ENCODE results near the gene TRPC4. TPM values are rescaled to one million over a fixed set of nuclear protein-coding genes. Genes with fewer than 3 reads are reported as not detected.

TRPC4 gene
- total RNA-seq, 1 donor from 2014 or later, result 8.1 TPM

DNA sequence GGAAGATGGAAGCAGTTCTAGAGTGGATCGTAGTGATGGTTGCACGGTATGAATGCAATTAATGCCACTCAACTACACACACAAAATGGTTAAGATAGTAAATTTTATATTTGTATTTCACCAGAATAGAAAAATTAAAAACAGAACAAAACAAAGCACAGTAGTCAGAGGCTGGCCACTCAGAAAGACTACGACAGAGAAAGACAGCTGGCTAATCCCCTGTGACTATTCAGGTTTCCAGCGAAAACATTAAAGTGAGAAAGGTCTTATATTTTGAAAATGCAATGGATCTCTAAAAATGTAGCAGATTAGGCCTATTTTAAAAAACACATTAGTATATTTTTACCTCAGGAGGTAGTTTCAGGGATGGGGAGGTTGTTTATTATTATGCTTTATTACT is 139.7 kb downstream of the TRPC4 start:
- H3K27me3 ChIP-seq, result no peaks in the 10 kb centered on the region
- intact Hi-C loops (cut with DNase I), result no loop called here
- no peaks in the 10 kb centered on the region for H3K36me3 ChIP-seq
- H3K27ac ChIP-seq, result no peak overlapping the region
- H3K4me3 ChIP-seq, result no peak overlapping the region
- no peaks in the 10 kb centered on the region for H3K4me1 ChIP-seq
- no peaks in the 10 kb centered on the region for H3K9me3 ChIP-seq
- TF ChIP-seq, protein P1, sequence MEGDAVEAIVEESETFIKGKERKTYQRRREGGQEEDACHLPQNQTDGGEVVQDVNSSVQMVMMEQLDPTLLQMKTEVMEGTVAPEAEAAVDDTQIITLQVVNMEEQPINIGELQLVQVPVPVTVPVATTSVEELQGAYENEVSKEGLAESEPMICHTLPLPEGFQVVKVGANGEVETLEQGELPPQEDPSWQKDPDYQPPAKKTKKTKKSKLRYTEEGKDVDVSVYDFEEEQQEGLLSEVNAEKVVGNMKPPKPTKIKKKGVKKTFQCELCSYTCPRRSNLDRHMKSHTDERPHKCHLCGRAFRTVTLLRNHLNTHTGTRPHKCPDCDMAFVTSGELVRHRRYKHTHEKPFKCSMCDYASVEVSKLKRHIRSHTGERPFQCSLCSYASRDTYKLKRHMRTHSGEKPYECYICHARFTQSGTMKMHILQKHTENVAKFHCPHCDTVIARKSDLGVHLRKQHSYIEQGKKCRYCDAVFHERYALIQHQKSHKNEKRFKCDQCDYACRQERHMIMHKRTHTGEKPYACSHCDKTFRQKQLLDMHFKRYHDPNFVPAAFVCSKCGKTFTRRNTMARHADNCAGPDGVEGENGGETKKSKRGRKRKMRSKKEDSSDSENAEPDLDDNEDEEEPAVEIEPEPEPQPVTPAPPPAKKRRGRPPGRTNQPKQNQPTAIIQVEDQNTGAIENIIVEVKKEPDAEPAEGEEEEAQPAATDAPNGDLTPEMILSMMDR (IDR thresholded peaks at IDR 0.05), result no peak
- DNase-seq (ENCODE audit: low spot score in 2 of 2), result no peak

DNA sequence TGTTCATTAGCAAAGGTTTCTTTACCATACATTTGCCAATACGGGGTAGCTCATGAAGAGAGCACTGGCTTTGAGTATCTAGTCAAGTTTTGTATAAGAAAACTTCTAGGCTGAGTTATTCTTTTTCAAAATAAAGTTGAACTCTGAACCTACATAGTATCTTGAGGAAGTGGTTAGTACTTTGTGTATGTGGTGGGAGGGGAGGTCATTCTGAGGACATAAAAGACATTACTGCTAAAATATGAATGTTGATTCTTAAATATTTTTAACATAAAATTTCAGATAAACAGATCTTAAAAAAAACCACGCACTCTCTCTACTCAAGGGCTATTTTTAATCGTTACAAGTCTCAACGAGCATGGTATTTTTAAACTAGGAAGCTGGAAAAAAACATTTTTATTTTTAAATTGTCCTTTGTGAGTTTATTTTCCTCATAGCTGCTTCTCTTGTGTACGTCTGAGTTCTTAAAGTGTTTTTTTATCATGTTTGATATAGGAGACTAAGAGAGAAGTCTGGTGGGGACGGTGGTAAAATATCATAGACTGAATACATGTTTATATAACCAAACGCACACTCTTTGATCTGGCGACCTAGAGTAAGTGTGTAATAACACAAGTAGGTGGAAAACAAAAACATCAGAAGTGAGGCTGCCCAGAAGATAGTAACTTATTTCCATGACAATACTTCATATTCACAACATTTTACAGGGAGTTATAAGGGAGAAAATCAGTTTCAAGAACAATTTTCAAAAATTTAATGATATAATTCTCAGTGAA is 153.0 kb downstream of the TRPC4 start:
- H3K4me3 ChIP-seq, result no peak overlapping the region
- intact Hi-C loops (cut with DNase I), result no loop called here
- no peaks in the 10 kb centered on the region for H3K27me3 ChIP-seq
- no peaks in the 10 kb centered on the region for H3K9me3 ChIP-seq
- H3K36me3 ChIP-seq, result no peaks in the 10 kb centered on the region
- TF ChIP-seq, protein P1 (IDR thresholded peaks at IDR 0.05), result no peak
- no peaks in the 10 kb centered on the region for H3K4me1 ChIP-seq
- peak overlapping the region; percentile 48 to 52 for H3K27ac ChIP-seq
- DNase-seq (ENCODE audit: low spot score in 2 of 2), result no peak

DNA sequence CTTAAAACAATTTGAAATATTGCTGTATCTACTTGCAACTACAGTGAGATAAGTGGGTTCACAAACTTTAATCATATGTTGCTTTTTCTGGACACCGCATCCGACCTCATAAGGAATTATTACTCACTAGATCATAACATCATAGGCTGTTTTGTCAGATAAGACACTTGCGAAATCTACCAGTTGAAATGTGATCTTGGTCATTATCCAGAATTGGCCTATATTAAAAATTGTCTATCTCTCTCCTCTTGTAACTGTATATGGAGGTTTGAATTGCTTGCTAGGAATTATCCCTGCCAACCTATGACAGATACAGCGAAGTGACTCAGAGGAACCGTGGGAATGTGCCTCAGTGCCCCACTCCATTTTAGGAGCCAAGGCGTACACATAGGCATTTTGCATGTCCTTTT is 154.0 kb downstream of the TRPC4 start:
- intact Hi-C loops (cut with DNase I), result no loop called here
- no peaks in the 10 kb centered on the region for H3K9me3 ChIP-seq
- no peak overlapping the region for H3K4me3 ChIP-seq
- TF ChIP-seq, protein P1 (IDR thresholded peaks at IDR 0.05), result no peak
- H3K27me3 ChIP-seq, result no peaks in the 10 kb centered on the region
- DNase-seq (ENCODE audit: low spot score in 2 of 2), result peak in 1 of 2 donors; percentile 66
- no peaks in the 10 kb centered on the region for H3K36me3 ChIP-seq
- H3K4me1 ChIP-seq, result no peaks in the 10 kb centered on the region
- H3K27ac ChIP-seq, result peak overlapping the region in 1 of 2 donors; percentile 48

DNA sequence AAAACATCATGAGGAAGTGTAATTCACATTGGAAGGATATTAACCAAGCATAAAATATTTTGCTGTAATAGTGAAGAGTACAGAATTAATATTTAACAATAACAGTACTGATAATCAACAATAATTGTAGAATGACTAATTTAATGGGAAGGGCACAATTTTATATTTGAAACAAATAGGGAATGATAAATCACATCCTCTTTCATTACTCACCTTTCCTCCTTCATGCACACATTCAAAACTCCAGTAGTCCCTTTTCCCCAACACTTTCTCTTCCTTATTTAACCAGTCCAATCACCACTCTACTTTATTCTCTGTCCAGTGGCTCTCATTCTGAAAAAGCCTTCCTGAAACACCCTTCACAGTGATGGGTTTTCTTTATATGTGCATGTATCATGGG is 160.3 kb downstream of the TRPC4 start:
- no peak overlapping the region for H3K4me3 ChIP-seq
- no peak overlapping the region for H3K27ac ChIP-seq
- H3K36me3 ChIP-seq, result no peaks in the 10 kb centered on the region
- no peaks in the 10 kb centered on the region for H3K9me3 ChIP-seq
- TF ChIP-seq, protein P1 (IDR thresholded peaks at IDR 0.05), result no peak
- no peaks in the 10 kb centered on the region for H3K27me3 ChIP-seq
- no peak for DNase-seq (ENCODE audit: low spot score in 2 of 2)
- no peaks in the 10 kb centered on the region for H3K4me1 ChIP-seq
- intact Hi-C loops (cut with DNase I), result no loop called here

DNA sequence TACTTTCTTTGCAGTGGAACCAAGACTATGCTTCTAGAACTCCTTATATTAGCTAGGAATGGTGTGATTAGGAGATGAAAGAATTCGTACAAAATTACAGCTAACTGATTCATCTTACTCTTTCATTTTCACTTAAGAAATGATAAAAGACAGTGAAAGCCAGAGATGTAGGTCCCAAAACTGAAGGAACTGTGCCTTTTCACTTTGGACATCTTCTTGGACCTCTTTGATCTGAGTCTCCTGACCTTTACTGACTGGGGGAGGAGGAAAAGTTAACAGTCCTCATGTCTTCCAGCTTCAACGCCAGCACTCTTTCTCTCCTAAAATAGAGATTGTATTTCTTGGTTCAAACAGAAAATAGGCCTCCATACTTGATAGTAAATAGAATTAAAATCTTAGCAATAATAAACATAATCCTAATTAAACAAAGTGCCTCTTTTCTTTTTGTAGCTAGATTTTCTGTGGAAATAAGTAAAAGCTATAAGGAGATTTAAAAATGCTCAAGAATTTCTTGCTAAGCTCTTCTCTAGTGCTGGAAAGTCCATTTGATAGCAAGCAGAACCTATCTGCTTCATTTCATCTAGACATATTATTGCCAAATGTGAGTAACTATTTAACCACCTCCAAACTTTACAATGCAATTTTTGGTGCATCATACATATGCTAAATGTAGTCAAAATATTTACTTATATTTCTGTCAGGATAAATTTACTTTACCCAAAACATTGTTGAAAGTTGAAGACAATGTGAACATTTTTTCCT is 161.7 kb downstream of the TRPC4 start:
- Histone ChIP-seq H3K27me3 (no peaks in the 10 kb centered on the region), H3K4me1 (no peaks in the 10 kb centered on the region), H3K4me3 (no peak overlapping the region), H3K9me3 (no peaks in the 10 kb centered on the region), H3K27ac (no peak overlapping the region), H3K36me3 (no peaks in the 10 kb centered on the region)
- TF ChIP-seq, protein P1 (IDR thresholded peaks at IDR 0.05), result no peak
- no peak for DNase-seq (ENCODE audit: low spot score in 2 of 2)
- intact Hi-C loops (cut with DNase I), result no loop called here
